GM21529 (cell line): ENCODE data around the gene PIP5K1C.

ENCODE experiments used
- ATAC-seq: cut with Tn5 transposase; IDR thresholded peaks from one replicate; pipeline ENCODE4 v1.9.1; 2021; ENCODE audit not compliant: unreplicated experiment

PIP5K1C gene

DNA sequence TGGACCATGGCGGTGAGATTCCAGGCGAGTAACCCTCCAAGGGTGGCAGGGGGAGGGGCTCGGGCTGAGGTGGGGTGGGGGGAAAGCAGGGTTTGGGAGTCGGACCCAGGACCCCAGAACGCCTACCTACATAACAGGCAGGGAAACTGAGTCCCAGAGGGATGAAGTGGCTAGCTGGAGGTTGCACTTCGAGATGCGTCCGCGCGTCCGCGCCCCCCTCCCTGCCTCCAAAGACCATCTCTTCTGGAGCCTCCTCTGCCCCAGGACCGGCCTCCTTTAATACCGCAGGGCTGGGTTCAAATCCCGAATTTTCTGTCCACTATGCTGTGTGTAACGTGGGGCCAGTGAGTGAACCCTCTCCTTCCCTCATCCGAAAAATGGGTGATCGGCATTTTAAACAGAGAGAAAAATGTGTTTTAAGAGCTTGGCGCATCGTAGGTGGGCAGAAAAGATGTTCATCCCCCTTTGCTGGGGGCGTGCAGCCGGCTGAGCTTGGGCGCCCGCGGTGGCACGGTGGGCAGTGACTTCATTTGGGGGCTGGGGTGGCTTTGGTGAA lies 21.7 kb upstream of the PIP5K1C start:
- ATAC-seq = no peak

DNA sequence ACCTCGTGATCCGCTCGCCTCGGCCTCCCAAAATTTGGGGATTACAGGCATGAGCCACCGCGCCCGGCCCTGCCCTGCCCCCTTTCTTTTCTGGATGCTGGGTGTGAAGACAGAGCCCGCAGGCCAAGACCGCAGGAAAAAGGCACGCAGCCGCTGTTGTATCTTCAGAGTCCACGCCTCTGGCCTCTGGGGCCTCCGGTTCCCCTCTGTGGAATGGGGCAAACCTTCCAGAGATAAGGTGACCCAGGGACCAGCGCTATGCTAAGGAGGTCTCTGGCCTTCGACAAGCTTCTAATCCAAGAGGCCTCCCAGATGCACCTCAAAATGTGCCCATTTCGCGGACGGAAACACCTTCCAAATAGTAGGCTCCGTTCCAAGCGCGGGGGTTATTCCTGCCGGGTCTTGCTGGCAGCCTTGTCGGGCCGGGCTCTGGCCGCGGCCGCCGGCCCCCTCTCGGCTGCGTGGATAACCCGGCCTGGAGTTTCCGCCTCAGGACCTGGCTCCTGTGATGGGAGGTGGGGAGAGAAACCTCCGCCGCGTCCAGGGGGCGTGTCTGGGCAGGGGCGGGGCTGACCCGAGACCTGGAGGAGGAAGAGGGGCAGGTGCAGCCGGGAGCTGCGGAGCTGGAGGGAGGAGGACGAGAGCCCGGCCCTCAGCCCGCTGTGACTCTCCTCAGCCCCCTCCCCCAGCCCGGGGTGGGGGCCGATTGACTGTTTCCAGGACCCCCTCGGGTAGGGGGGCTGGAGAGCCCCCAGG lies 21.0 kb upstream of the PIP5K1C start:
- ATAC-seq = no peak

- ATAC-seq = no peak
These were observed 20.2 kb upstream of the PIP5K1C start for GRCh38 chr19:3720349-3720917.

- ATAC-seq = no peak
These were observed 19.6 kb upstream of the PIP5K1C start for GRCh38 chr19:3719868-3720267.

DNA sequence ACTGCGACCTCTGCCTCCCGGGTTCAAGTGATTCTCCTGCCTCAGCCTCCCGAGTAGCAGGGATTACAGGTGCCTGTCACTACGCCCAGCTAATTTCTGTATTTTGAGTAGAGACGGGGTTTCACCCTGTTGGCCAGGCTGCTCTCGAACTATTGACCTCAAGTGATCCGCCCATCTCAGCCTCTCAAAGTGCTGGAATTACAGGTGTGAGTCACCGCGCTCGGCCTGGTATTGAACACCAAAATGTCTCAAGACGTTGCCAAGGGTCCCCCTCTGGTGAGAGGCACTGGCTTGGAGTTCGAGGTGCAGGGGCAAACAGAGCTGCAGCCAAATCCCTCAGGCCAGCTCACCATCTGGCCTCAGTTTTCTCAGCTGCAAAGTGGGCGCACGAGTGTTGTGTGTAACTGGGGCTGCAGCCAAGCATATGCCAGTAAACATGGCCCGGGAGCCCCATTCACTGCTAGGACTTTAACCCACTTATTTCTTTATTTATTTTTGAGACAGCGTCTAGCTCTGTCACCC lies 15.9 kb upstream of the PIP5K1C start:
- ATAC-seq = no peak

- no peak for ATAC-seq
These were observed 12.7 kb upstream of the PIP5K1C start for GRCh38 chr19:3712663-3713611.

DNA sequence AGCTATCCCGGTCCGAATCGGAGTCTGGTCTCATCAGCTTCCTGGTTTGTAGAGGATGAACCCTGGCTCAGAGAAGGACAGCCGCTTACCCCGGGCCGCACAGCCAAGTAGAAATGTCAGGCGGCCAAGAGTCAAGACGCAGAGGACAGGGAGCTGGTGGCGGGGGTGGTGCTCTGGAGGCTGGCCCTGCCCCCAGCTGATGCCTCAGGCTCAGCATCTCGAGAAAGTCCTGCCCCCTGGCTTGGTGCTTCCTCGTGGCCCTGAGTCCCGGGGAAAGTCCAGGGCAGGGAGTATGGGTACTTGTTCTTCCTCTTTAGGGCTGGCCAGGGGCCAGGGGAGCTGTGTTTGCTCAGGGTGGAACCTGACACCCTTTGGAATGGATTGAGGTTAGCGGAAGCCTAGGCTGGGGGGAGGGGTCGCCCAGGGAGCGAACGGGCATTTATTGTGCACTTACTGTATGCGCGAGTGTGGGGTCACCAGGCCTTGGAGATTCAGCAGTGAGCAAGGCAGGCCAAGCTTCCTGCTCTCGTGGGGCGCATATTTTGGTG lies 10.1 kb upstream of the PIP5K1C start:
- no peak for ATAC-seq

- no peak for ATAC-seq
These were observed 8.1 kb upstream of the PIP5K1C start, which contains the start of gene TJP3 for GRCh38 chr19:3708207-3708931. Gene TJP3, plus strand, starts transcription at chr19:3708384. Its CDS starts 20,049 bp downstream, at chr19:3728433.

DNA sequence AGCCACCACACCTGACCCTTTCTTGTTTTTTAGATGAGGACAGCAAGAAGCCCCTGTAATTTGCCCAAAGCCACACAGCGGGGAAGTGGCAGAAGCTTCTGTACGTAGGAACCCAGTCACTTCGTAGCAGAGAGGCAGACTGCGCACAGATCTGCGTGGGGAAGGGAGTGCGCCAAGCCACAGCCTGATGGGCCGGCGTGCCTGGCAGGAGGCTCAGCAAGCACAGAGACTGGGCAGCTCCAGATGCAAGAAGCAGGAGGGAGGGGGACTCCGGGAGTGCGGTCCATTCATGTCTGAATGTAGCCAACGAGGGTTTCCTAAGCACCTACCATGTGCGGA lies 7.6 kb upstream of the PIP5K1C start:
- no peak for ATAC-seq

- no peak for ATAC-seq
These were observed 932 bp upstream of the PIP5K1C start for GRCh38 chr19:3701200-3701599.

GRCh38 chr19:3699741-3700241 lies 477 bp downstream of the PIP5K1C start:
- peak; percentile 9 for ATAC-seq

- no peak for ATAC-seq
These were observed 1.1 kb downstream of the PIP5K1C start for GRCh38 chr19:3698974-3699740.

DNA sequence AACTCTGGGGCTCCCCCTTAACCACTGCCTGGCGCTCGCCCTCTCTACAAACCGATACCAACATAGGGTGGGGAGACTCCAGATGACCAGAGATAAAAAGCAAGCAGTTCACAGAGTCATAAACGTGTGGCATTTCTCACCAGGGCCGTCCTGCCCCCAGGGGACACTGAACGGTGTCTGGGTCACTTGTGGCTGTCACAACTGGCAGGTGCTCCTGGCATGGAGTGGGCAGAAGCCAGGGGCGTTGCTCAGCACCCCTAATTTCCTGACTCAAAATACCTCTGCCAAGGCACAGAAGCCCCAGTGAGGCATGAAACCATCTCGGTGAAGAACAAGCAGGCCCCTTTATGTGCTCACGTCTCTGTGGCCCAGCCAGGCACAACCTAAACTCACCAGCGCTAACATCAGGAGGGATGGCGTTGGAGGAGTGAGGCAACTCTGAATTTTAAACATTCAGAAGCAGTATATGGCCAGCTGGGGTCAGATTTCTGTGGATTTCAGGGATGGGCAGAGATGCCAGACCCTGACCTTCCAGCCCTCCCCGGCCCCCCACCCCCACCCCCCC lies 1.8 kb downstream of the PIP5K1C start:
- ATAC-seq = no peak

DNA sequence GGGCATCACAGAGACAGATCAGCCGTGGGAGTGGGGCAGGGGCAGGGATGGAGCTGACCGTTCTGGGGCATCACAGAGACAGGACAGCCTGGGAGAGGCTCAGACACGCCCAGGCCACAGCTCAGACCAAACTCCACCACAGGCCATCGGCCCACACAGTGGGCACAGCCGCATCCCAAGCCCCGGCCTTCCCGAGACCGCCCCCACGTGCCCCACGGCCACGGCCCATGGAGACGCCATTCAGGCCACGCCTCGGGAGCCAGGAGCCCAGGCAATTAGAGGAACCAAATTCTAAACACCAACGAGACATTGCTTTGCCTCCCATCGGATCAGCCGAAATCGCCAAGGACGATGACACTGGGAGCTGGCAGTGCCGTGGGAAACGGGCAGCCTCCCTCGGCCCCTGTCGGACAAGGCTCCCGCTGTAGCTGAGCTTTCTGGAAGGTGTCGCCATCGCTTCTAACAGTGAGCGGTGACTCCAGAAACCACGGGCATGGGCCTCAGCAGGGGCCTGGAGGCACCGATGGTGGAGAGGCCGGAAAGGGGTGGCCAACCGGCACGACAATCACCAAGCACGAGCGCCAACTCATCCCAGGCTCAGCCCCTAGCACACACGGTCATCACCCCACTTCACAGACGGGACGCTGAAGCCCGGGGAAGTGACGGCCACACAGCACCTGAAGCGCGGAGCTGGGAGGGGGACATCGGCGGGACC lies 2.4 kb downstream of the PIP5K1C start:
- no peak for ATAC-seq

DNA sequence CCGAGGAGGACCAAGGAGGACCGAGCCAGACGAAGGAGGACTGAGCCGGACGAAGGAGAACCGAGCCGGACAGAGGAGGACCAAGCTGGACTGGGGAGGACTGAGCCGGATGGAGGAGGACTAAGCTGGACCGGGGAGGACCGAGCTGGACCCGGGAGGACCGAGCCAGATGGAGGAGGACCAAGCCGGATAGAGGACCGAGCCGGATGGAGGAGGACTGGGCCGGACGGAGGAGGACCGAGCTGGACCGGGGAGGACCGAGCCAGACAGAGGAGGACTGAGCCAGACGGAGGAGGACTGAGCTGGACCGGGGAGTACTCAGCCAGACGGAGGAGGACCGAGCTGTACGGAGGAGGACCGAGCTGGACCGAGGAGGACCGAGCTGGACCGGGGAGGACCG lies 3.2 kb downstream of the PIP5K1C start:
- ATAC-seq = no peak

- ATAC-seq = no peak
These were observed 3.6 kb downstream of the PIP5K1C start for GRCh38 chr19:3696660-3696995.

GRCh38 chr19:3695986-3696659 lies 4.1 kb downstream of the PIP5K1C start:
- no peak for ATAC-seq
